ENCODE measurements around the gene ACOX1. TPM values are rescaled to one million over a fixed set of nuclear protein-coding genes. Genes with fewer than 3 reads are reported as not detected.

Gene ACOX1
- total RNA-seq, 4 donors from 2014 or later: 45.3 to 57.4 (median 48.9) TPM

- 97% methylated on average over 6 of the region's 26 CpGs for WGBS
- H3K4me3 ChIP-seq: no peak overlapping the region
- peaks cover 0 to 9% (median 0%) of the 10 kb centered on the region in 4 donors for H3K27me3 ChIP-seq
- H3K27ac ChIP-seq (replicated peaks in 1 of 4): no peak overlapping the region
- no peaks in the 10 kb centered on the region for H3K36me3 ChIP-seq
- no peak for DNase-seq (ENCODE audit: extremely low spot score)
- intact Hi-C loops (cut with DNase I): no loop called here
- TF ChIP-seq CTCF (IDR thresholded peaks at IDR 0.05) (no peak), POLR2A (IDR thresholded peaks at IDR 0.05; ENCODE audit: low read depth) (no peak), EP300 (IDR thresholded peaks at IDR 0.05) (no peak), POLR2AphosphoS5 (IDR thresholded peaks at IDR 0.05) (no peak)
- no peaks in the 10 kb centered on the region for H3K9me3 ChIP-seq
- peaks cover 0 to 9% (median 7%) of the 10 kb centered on the region in 4 donors for H3K4me1 ChIP-seq
Measured at GRCh38 chr17:76014925-76015261, 35.9 kb upstream of the ACOX1 start.

DNA sequence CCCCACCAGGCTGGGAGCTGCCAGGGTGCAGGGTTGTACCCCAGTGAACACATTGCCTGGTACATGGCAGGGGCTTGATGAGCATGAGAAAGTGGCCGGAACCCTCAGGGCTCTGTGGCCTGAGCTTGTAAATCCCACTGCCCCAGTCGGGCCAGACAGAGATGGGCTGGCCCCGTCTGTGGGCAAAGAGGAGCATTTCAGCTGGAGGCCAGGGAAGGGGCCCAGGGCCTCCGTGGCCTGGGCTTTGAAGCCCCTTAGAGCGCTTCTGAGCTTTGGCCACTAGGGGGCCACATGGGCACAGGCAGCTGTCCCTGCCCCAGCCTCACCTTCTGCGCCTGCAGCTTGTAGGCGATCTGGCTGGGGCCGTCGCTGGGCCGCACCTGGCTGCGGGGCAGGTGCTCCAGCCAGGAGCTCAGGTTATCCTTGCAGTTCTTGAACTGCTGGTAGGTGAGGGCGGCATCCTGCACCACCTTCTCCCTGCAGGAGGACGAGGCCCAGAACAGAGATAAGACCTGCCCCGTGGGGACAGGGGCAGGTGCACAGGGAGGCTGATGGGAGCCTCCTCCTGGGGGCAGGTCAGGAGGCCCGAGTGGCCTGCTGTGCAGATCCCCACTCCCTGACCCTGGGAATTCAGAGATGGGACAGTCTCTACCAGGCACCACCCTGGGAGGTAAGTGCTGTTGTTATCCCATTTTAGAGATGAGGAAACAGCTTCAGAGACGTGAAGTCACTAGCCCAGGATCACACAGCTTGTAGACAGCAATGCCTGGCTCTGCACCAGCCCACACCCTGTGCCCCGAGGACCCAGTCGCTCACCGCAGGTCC is 35.3 kb upstream of the ACOX1 start:
- Histone ChIP-seq H3K9me3 (no peaks in the 10 kb centered on the region), H3K27ac (replicated peaks in 1 of 4) (no peak overlapping the region), H3K4me1 (peaks cover 0 to 9% (median 7%) of the 10 kb centered on the region in 4 donors), H3K27me3 (peaks cover 0 to 9% (median 0%) of the 10 kb centered on the region in 4 donors), H3K4me3 (no peak overlapping the region), H3K36me3 (no peaks in the 10 kb centered on the region)
- intact Hi-C loops (cut with DNase I): no loop called here
- DNase-seq (ENCODE audit: extremely low spot score): no peak
- TF ChIP-seq POLR2AphosphoS5 (IDR thresholded peaks at IDR 0.05) (peak in 1 of 2 donors; percentile 38), CTCF (IDR thresholded peaks at IDR 0.05) (peak in 2 of 3 experiments; percentile 80 to 87), EP300 (IDR thresholded peaks at IDR 0.05) (no peak), POLR2A (IDR thresholded peaks at IDR 0.05; ENCODE audit: low read depth) (no peak)
- 7% methylated on average over 11 of the region's 19 CpGs for WGBS

- H3K9me3 ChIP-seq: no peaks in the 10 kb centered on the region
- intact Hi-C loops (cut with DNase I): no loop called here
Measured at GRCh38 chr17:76013377-76013932, 34.5 kb upstream of the ACOX1 start.

GRCh38 chr17:76011951-76012350 is 33.0 kb upstream of the ACOX1 start:
- intact Hi-C loops (cut with DNase I): no loop called here
- 85% methylated on average over 5 of the region's 5 CpGs for WGBS

More at GRCh38 chr17:76013377-76013932, 34.5 kb upstream of the ACOX1 start:
- H3K4me1 ChIP-seq: peaks cover 0 to 9% (median 7%) of the 10 kb centered on the region in 4 donors
- peaks cover 0 to 9% (median 0%) of the 10 kb centered on the region in 4 donors for H3K27me3 ChIP-seq
- WGBS: 71% methylated on average over 15 of the region's 15 CpGs
- no peaks in the 10 kb centered on the region for H3K36me3 ChIP-seq
- no peak for TF ChIP-seq POLR2AphosphoS5 (IDR thresholded peaks at IDR 0.05)
- TF ChIP-seq EP300 (IDR thresholded peaks at IDR 0.05): no peak
- no peak for TF ChIP-seq POLR2A (IDR thresholded peaks at IDR 0.05; ENCODE audit: low read depth)
- no peak for DNase-seq (ENCODE audit: extremely low spot score)
- no peak overlapping the region for H3K4me3 ChIP-seq
- no peak overlapping the region for H3K27ac ChIP-seq (replicated peaks in 1 of 4)

More at GRCh38 chr17:76011951-76012350, 33.0 kb upstream of the ACOX1 start:
- DNase-seq (ENCODE audit: extremely low spot score): no peak
- Histone ChIP-seq H3K4me3 (no peak overlapping the region), H3K27me3 (peaks cover 0 to 9% (median 0%) of the 10 kb centered on the region in 4 donors), H3K9me3 (no peaks in the 10 kb centered on the region), H3K27ac (replicated peaks in 1 of 4) (no peak overlapping the region), H3K36me3 (no peaks in the 10 kb centered on the region), H3K4me1 (peaks cover 0 to 9% (median 7%) of the 10 kb centered on the region in 4 donors)
- TF ChIP-seq EP300 (IDR thresholded peaks at IDR 0.05) (no peak), POLR2AphosphoS5 (IDR thresholded peaks at IDR 0.05) (no peak), CTCF (IDR thresholded peaks at IDR 0.05) (no peak), POLR2A (IDR thresholded peaks at IDR 0.05; ENCODE audit: low read depth) (no peak)

Data from esophagus muscularis mucosa (tissue), 4 donors.